PFSK-1 (cell line): ENCODE measurements around the gene FAM118B.

Source experiments
- FOXP2 ChIP-seq: optimal IDR thresholded peaks from 2 replicates; pipeline ENCODE3; 2011; ENCODE audit warnings: borderline replicate concordance, control low read depth, inconsistent platforms; ENCODE audit not compliant: insufficient read depth; ENCODE audit errors: extremely low read length, extremely low read depth
- POLR2AphosphoS5 ChIP-seq: IDR thresholded peaks from 2 replicates; pipeline ENCODE4 v1.6.1; 2012; ENCODE audit warnings: low read depth, mild to moderate bottlenecking, control low read depth, low read length, moderate library complexity
- SIN3A ChIP-seq: IDR thresholded peaks from 2 replicates; pipeline ENCODE4 v1.6.1; 2012; ENCODE audit warnings: mild to moderate bottlenecking, low read length, moderate library complexity, borderline replicate concordance; ENCODE audit not compliant: insufficient read depth
- TAF1 ChIP-seq: IDR thresholded peaks from 2 replicates; pipeline ENCODE4 v1.6.1; 2012; ENCODE audit warnings: low read length, control low read depth, borderline replicate concordance; ENCODE audit not compliant: insufficient read depth
- TF ChIP-seq, protein P1 (sequence below), 2 experiments: IDR thresholded peaks; 2 replicates each; pipeline versions ENCODE4 v1.6.1 to v1.8.0; 2011 to 2012; ENCODE audit warnings: low read depth in 2 of 2, low read length in 2 of 2, control low read depth in 1 of 2, inconsistent platforms in 1 of 2, mild to moderate bottlenecking in 1 of 2, moderate library complexity in 1 of 2; ENCODE audit not compliant: insufficient read depth in 1 of 2

The FAM118B gene

DNA sequence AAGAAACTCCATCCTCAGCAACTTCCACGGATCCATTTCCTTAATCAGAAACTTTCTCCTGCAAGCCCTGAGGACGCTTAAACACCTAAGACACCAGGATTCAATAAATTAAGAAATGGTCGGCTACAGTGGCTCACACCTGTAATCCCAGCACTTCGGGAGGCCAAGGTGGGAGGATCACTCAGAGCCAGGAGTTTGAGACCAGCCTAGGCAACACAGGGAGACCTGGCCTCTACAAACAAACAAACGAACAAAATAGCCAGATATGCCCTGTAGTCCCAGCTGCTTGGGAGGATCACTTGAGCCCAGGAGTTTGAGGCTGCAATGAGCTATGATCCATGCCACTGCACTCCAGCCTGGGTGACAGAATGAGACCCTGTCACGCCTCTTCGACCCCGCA is 46.8 kb upstream of the FAM118B start:
- TF ChIP-seq TAF1 (no peak), POLR2AphosphoS5 (no peak), SIN3A (no peak), FOXP2 (no peak)
- TF ChIP-seq, protein P1, sequence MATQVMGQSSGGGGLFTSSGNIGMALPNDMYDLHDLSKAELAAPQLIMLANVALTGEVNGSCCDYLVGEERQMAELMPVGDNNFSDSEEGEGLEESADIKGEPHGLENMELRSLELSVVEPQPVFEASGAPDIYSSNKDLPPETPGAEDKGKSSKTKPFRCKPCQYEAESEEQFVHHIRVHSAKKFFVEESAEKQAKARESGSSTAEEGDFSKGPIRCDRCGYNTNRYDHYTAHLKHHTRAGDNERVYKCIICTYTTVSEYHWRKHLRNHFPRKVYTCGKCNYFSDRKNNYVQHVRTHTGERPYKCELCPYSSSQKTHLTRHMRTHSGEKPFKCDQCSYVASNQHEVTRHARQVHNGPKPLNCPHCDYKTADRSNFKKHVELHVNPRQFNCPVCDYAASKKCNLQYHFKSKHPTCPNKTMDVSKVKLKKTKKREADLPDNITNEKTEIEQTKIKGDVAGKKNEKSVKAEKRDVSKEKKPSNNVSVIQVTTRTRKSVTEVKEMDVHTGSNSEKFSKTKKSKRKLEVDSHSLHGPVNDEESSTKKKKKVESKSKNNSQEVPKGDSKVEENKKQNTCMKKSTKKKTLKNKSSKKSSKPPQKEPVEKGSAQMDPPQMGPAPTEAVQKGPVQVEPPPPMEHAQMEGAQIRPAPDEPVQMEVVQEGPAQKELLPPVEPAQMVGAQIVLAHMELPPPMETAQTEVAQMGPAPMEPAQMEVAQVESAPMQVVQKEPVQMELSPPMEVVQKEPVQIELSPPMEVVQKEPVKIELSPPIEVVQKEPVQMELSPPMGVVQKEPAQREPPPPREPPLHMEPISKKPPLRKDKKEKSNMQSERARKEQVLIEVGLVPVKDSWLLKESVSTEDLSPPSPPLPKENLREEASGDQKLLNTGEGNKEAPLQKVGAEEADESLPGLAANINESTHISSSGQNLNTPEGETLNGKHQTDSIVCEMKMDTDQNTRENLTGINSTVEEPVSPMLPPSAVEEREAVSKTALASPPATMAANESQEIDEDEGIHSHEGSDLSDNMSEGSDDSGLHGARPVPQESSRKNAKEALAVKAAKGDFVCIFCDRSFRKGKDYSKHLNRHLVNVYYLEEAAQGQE (IDR thresholded peaks at IDR 0.05; ENCODE audit: insufficient read depth in 1 of 2, low read depth in 2 of 2, low read length in 2 of 2) = no peak

DNA sequence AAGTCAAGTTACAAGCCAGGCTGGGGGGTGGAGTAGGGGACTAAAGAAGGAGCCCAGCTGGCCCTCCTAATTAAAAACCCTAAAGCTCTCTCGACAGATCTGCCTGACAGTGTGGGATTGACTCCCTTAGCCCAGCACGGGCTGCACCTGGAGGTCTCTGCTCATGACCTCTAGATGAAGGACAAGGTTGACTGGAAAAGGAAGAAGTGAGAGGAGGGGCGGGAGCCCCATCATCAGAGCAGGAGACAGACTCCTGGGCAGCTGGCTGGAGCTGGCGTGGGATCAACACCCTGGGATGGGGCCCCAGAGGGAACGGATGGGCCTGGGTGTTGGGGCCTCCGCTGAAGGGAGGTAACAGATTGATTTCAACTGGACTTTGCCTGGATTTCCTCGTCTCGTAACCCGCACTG is 46.3 kb upstream of the FAM118B start:
- no peak for TF ChIP-seq TAF1
- TF ChIP-seq FOXP2 = no peak
- TF ChIP-seq POLR2AphosphoS5 = no peak
- TF ChIP-seq, protein P1 (IDR thresholded peaks at IDR 0.05; ENCODE audit: insufficient read depth in 1 of 2, low read depth in 2 of 2, low read length in 2 of 2) = no peak
- TF ChIP-seq SIN3A = no peak

DNA sequence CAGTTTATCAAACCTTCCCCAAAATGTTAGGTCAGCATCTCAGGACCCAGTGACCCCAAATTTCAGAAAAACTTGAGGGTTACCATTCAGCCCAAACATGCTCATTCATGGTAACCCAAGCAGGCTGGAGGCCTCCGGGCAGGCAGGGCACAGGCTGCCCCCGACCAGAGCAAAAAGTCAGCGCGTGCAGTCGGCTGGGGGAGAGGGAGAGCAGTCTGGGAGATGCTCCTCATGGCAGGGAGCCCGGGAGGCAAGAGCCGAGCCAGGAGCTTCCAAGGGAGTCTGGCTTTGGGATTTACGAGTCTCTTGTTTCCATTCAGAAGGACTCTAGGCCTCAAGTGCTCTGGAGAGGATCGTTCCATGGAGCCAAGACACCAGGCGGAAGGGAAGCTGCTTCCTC is 45.8 kb upstream of the FAM118B start:
- TF ChIP-seq, protein P1 (IDR thresholded peaks at IDR 0.05; ENCODE audit: insufficient read depth in 1 of 2, low read depth in 2 of 2, low read length in 2 of 2) = no peak
- TF ChIP-seq TAF1 (no peak), FOXP2 (no peak), POLR2AphosphoS5 (no peak), SIN3A (no peak)

DNA sequence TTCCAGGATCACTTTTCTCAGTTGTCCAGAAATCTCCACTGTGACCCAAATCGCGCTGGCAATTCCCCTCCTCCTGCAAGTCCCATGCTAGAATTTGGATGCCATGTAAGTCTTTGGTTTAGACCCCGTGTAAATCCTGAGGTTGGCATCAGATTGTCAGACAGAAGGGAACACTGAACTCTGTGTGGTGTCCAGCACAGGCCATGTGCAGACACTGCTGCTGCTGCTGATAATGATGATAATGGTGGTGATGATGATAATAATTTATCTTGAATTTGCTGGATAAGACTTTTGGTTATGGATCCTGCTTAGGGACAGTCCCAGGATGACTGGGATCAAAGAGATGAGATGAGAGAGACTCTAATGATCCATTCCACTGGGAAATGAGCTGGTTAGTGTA is 45.2 kb upstream of the FAM118B start:
- TF ChIP-seq TAF1 (no peak), FOXP2 (no peak), SIN3A (no peak), POLR2AphosphoS5 (no peak)
- TF ChIP-seq, protein P1 (IDR thresholded peaks at IDR 0.05; ENCODE audit: insufficient read depth in 1 of 2, low read depth in 2 of 2, low read length in 2 of 2) = no peak

DNA sequence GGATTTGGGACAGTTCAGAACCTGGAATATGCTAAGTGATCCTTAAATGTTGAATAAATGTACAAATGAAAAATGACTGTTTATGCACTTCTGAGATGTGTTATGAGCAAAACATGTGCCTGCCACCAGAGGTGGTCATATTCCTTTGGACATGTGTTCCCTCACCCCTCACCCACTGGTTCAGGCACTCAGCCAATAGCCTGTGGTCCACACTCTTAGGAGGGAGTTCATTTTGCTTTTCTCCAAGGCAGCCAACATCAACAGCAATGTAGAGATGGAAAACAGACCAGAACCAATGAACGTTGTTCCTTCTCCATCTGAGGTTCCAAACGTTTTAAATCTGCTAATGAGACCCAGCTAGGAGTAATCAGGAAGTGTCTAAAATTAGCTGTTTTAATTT is 44.1 kb upstream of the FAM118B start:
- TF ChIP-seq SIN3A (no peak), FOXP2 (no peak), POLR2AphosphoS5 (no peak), TAF1 (no peak)
- TF ChIP-seq, protein P1 (IDR thresholded peaks at IDR 0.05; ENCODE audit: insufficient read depth in 1 of 2, low read depth in 2 of 2, low read length in 2 of 2) = no peak
